Left hindlimb (tissue), 1 donor: ENCODE results near the gene PCGF1.

Experiments used
- DNase-seq: peaks from one replicate; pipeline ENCODE4 v3.0.0-alpha.2; 2018

PCGF1 gene

GRCh38 chr2:74507145-74507925 lies at the start of gene PCGF1:
PCGF1 (minus strand) TSS chr2:74507695; CDS start chr2:74507668, 27 bp downstream.
- peak; percentile 99 for DNase-seq

- no peak for DNase-seq
These were observed 49.4 kb upstream of the PCGF1 start for GRCh38 chr2:74556831-74557370.

- DNase-seq = no peak
These were observed 48.7 kb upstream of the PCGF1 start for GRCh38 chr2:74556159-74556558.

GRCh38 chr2:74555610-74556103 lies 48.2 kb upstream of the PCGF1 start:
- no peak for DNase-seq

GRCh38 chr2:74554820-74555531 lies 47.5 kb upstream of the PCGF1 start:
- no peak for DNase-seq

DNA sequence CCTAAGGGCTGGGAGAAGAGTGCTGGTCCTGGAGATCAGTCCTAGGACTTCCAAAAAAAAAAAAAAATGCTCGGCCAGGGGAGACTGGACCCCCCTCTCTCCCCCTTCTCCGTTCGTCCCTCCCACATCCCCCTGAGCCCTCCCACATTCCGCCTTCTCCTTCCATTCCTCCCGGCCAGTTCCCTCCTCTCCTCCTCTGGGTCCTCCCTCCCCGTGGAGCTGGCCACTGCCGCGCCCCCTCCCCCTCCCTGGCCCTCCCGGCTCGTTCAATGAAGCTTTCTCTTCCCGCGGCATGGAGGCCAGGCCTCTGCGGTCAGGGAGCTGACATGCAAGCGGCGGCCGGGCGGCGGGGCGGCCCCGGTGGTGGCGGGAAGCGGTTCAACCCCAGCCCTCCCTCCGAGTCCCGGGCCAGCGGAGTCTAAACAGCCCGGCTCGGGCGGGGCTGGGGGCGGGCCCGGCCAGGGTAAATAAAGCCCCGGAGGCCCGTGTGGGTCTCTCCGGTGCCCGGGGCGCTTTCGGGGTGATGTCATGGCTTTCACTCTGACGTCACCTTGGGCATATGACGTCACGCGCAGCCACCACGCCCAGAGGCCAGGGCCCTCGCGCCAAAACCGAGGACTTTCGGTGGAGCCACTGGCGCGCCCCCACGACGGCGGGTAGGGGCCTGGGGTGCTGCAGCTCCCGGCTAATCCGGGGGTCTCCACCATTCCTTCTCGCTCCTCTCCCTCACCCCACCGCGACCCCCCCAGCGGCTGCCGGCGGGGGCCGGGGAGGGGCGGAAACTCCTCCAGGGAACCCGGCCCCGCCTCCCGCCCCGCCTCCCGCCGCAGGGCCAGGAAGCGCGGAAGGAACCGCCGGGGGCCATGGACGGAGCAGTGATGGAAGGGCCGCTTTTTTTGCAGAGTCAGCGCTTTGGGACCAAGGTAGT lies 46.7 kb upstream of the PCGF1 start, which contains the start of the genes DOK1 and LOXL3:
Gene DOK1, plus strand, starts transcription at position 829 of the 928 bp plus-strand sequence. Its CDS starts 35 bp downstream, at position 864.
Gene LOXL3, minus strand, starts transcription at position 51 of the 928 bp plus-strand sequence. CDS start 1,308 bp downstream, outside the sequence.
- peak; percentile 94 for DNase-seq

GRCh38 chr2:74552914-74553811 lies 45.7 kb upstream of the PCGF1 start:
- no peak for DNase-seq

GRCh38 chr2:74551942-74552913 lies 44.7 kb upstream of the PCGF1 start:
- DNase-seq = no peak

DNA sequence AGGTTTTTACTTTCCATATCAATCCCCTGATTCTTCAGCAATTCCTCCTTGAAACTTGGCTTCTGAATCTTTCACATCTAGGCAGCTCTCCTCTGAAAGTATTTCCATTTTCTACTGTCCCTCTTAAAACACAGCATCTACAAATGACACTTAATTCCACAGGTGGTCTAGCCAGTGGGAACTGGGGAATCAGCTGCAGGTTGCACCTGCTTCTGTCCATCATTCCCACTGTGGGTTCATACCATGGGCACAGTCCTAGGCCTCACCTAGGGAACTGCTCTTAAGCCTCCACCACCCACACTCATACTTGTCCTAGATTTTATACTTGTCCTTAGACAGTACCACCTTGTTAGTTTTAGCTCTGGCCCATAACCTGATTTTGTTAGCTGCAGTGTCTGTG lies 44.0 kb upstream of the PCGF1 start:
- DNase-seq = no peak

DNA sequence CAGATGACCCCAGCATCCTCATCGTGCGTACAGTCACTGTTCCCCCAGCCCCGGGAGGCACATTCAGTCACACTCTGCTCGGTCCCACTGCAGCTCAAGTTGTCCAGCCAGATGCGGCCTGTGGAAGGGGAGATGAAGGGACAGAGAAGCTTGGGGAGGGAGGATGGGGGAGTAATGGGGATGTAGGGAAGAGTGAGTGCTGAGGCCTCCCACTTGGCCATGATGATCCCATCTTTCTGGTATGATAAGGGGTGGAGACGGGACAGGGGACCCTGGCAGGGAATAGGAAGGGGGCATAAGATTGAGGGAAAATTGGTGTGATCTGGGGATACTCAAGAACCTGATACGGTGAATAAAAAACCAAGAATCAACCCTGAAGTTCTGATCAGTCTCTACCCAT lies 42.7 kb upstream of the PCGF1 start:
- DNase-seq = no peak

- DNase-seq = peak; percentile 75
These were observed 41.7 kb upstream of the PCGF1 start for GRCh38 chr2:74548900-74549826.

DNA sequence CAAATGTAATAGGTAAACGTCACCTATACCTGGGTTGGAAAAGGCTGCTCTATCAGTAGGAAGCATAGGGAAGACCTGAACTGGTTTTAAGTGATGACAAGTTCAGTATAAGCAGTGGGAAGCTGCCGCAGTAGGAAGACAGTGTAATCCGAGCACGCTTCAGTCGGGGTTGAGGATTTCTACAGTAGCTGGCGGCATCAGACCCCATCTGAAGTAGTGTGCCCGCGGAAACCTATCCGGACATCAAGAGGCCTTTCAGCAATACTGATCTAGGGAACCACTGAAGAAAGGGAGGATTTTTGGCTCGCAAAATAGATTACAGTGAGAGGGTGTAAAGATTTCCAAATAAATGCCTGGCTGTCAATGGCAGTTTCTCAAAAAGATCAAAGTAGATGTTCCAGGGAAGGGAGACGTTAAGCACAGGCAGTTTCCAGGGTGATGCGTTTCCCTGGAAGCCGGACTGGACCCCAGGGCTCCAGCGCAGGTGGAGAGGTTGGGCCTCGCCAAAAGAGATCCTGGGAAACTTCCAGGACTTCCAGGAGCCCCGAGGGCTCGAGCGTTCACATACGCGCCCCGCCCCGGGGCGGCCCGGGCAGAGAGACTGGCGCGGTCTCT lies 40.9 kb upstream of the PCGF1 start:
- DNase-seq = no peak

DNA sequence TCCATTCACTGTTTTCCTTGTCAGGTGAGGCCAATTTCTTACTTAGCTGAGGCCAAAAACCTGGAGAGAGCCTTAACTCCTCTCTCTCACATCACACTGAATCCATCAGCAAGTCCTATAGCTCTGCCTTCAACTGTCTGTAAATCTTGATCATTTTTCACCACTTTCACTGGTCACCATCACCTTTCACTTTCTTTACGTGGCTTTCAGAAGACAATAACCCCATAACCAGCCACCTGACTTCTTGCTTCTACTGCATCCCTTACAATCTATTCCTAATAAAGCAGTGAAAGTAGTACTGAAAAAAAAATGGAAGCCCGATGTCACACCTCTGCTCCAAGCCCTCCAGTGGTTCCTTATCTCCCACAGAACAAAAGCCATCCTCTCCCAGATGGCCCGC lies 38.5 kb upstream of the PCGF1 start:
- no peak for DNase-seq

DNA sequence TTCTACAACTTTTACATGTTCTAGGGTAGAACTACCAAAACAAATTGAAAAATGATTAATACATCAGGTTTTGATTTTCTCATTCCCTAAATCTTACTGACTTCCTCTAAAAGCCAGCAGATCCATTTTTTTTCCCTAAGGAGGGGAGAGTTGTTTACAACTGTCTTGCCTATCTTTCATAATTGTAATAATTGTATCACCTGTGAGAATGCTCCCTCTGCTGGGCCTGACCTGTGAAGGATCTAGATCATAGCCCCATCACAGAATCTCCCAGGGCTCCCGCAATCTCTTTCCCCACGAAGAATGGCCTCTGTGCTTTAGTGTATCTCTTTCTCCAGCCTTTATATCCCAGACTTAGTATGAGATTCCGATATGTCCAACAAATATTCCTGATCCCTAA lies 37.1 kb upstream of the PCGF1 start:
- no peak for DNase-seq

- DNase-seq = no peak
These were observed 35.5 kb upstream of the PCGF1 start for GRCh38 chr2:74542978-74543377.

DNA sequence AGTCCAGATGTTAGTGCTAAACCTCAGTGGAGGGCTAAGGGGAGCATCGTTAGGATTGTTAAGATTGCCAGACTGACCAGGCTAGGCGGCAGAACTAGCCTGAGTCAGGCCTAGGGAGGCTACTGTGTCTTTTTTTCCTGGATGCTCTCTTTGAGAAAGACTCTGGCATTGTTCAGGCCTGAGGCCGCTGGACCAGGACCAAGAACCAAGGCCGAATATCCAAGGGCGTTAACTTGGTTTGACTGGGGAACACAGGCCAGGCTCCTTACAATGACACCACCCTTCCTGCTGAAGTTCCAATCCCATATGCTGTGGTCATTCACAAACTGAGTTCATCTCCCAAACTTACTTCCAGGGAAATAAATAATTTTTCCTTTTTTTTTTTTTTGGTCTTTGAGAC lies 32.8 kb upstream of the PCGF1 start:
- no peak for DNase-seq

DNA sequence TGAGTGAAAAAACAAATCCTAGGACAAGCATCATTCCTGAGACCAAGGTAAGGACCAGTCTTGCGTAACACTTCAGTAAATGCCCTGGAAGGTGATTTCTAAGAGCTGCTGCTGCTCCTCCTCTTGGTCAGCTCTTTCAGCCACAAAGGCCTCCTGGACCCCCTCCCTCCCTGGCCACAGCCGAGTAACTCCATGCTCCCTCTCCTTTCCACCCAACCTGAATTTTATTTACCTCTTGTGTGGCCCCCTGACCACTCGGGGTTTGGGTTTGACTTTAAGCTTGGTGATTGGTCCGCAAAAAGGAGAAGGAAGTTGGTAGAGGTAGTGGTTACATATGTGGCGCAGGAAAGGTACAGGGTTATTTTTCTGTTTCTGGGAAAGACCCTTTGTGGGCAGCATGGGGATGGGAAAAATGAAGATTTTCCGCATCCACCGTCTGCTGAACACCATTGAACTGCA lies 31.4 kb upstream of the PCGF1 start:
- DNase-seq = no peak

GRCh38 chr2:74537140-74537539 lies 29.6 kb upstream of the PCGF1 start:
- DNase-seq = no peak
